H9 (cell line): ENCODE data around the gene PUM2. TPM values are rescaled to one million over a fixed set of nuclear protein-coding genes. Genes with fewer than 3 reads are reported as not detected.

Experiments
- DNase-seq: peaks from one replicate; pipeline ENCODE4 v3.0.0-alpha.2; 2017
- H2AFZ ChIP-seq: one replicate; pipeline ENCODE4 v1.6.1; 2013; ENCODE audit warnings: mild to moderate bottlenecking, low read length, control low read depth, moderate library complexity
- H2AK5ac ChIP-seq: 2 replicates; pipeline ENCODE4 v1.6.1; 2013; ENCODE audit warnings: low read length, control low read depth, mixed read lengths; ENCODE audit not compliant: insufficient read length
- H2BK120ac ChIP-seq: one replicate; pipeline ENCODE4 v1.6.1; 2013; ENCODE audit warnings: low read depth, mild to moderate bottlenecking, low read length, control low read depth, inconsistent platforms; ENCODE audit not compliant: poor library complexity, severe bottlenecking
- H2BK12ac ChIP-seq: 2 replicates; pipeline ENCODE4 v1.6.1; 2013; ENCODE audit warnings: low read length, control low read depth, mixed read lengths, low read depth; ENCODE audit not compliant: insufficient read length
- H2BK15ac ChIP-seq: 2 replicates; pipeline ENCODE4 v1.6.1; 2013; ENCODE audit warnings: low read depth, low read length, control low read depth
- H2BK20ac ChIP-seq: one replicate; pipeline ENCODE4 v1.6.1; 2013; ENCODE audit warnings: low read depth, mild to moderate bottlenecking, low read length, control low read depth, inconsistent platforms; ENCODE audit not compliant: poor library complexity, severe bottlenecking
- H2BK5ac ChIP-seq: 2 replicates; pipeline ENCODE4 v1.6.1; 2013; ENCODE audit warnings: low read length, control low read depth, mixed read lengths; ENCODE audit not compliant: insufficient read length
- H3K14ac ChIP-seq: 2 replicates; pipeline ENCODE4 v1.6.1; 2013; ENCODE audit warnings: low read length, control low read depth; ENCODE audit not compliant: insufficient read depth
- H3K18ac ChIP-seq: 2 replicates; pipeline ENCODE4 v1.6.1; 2013; ENCODE audit warnings: low read depth, mild to moderate bottlenecking, mixed read lengths, low read length, control low read depth; ENCODE audit not compliant: insufficient read length
- H3K23ac ChIP-seq: 2 replicates; pipeline ENCODE4 v1.6.1; 2013; ENCODE audit warnings: low read length, control low read depth, mixed read lengths, low read depth; ENCODE audit not compliant: insufficient read length
- H3K23me2 ChIP-seq: 2 replicates; pipeline ENCODE4 v1.6.1; 2013; ENCODE audit warnings: low read depth, mild to moderate bottlenecking, mixed read lengths, low read length, control low read depth; ENCODE audit not compliant: insufficient read length, poor library complexity, severe bottlenecking
- H3K27ac ChIP-seq: 2 replicates; pipeline ENCODE4 v1.5.1; 2013; ENCODE audit warnings: low read length, control low read depth, mixed read lengths, low read depth; ENCODE audit not compliant: insufficient read length
- H3K27me3 ChIP-seq: 2 replicates; pipeline ENCODE4 v1.6.1; 2013; ENCODE audit warnings: low read length, control low read depth, inconsistent platforms; ENCODE audit not compliant: insufficient read depth
- H3K4ac ChIP-seq: 2 replicates; pipeline ENCODE4 v1.6.1; 2013; ENCODE audit warnings: low read depth, mild to moderate bottlenecking, control low read depth, inconsistent platforms, low read length, moderate library complexity
- H3K4me1 ChIP-seq: 2 replicates; pipeline ENCODE4 v1.6.1; 2013; ENCODE audit warnings: low read length, control low read depth, inconsistent platforms; ENCODE audit not compliant: insufficient read depth
- H3K4me2 ChIP-seq: 2 replicates; pipeline ENCODE4 v1.6.1; 2013; ENCODE audit warnings: low read length, control low read depth, mixed read lengths; ENCODE audit not compliant: insufficient read length, insufficient read depth
- H3K56ac ChIP-seq: 2 replicates; pipeline ENCODE4 v1.6.1; 2013; ENCODE audit warnings: low read depth, mild to moderate bottlenecking, mixed read lengths, low read length, control low read depth; ENCODE audit not compliant: insufficient read length
- H3K79me1 ChIP-seq: 2 replicates; pipeline ENCODE4 v1.6.1; 2013; ENCODE audit warnings: low read depth, mild to moderate bottlenecking, moderate library complexity, low read length, control low read depth, inconsistent platforms; ENCODE audit not compliant: insufficient read depth, poor library complexity, severe bottlenecking
- H3K79me2 ChIP-seq: 2 replicates; pipeline ENCODE4 v1.6.1; 2013; ENCODE audit warnings: low read length, control low read depth, inconsistent platforms; ENCODE audit not compliant: insufficient read depth
- H3K9ac ChIP-seq: 2 replicates; pipeline ENCODE4 v1.6.1; 2013; ENCODE audit warnings: low read length, control low read depth, mixed read lengths; ENCODE audit not compliant: insufficient read length; ENCODE audit errors: extremely low read depth
- H3K9me3 ChIP-seq: one replicate; pipeline ENCODE4 v1.6.1; 2013; ENCODE audit warnings: low read depth, low read length, inconsistent platforms; ENCODE audit not compliant: control insufficient read depth
- H3T11ph ChIP-seq: one replicate; pipeline ENCODE4 v1.6.1; 2013; ENCODE audit warnings: mild to moderate bottlenecking, low read length, control low read depth, inconsistent platforms
- H4K20me1 ChIP-seq: one replicate; pipeline ENCODE4 v1.6.1; 2013; ENCODE audit not compliant: control insufficient read depth, insufficient read length, insufficient read depth
- H4K5ac ChIP-seq: 2 replicates; pipeline ENCODE4 v1.6.1; 2013; ENCODE audit warnings: low read depth, mild to moderate bottlenecking, mixed read lengths, low read length, control low read depth; ENCODE audit not compliant: insufficient read length
- H4K8ac ChIP-seq: replicated peaks from 2 replicates; pipeline ENCODE4 v1.6.1; 2013; ENCODE audit warnings: low read length, control low read depth, mixed read lengths, low read depth; ENCODE audit not compliant: insufficient read length
- H4K91ac ChIP-seq: 2 replicates; pipeline ENCODE4 v1.6.1; 2013; ENCODE audit warnings: low read depth, mild to moderate bottlenecking, moderate library complexity, mixed read lengths, low read length, control low read depth; ENCODE audit not compliant: insufficient read length
- H3K27ac Mint-ChIP-seq, 3 experiments: 2 replicates in 2 of 3; 3 replicates in 1 of 3; pipeline ENCODE4 v1.8.0; 2020 to 2021; ENCODE audit warnings: mixed read lengths in 3 of 3, mild to moderate bottlenecking in 1 of 3, moderate library complexity in 1 of 3
- H3K27me3 Mint-ChIP-seq: 2 replicates; pipeline ENCODE4 v1.8.0; 2021; ENCODE audit warnings: low read depth, mild to moderate bottlenecking, moderate library complexity, mixed read lengths
- H3K36me3 Mint-ChIP-seq, 3 experiments: 2 replicates in 2 of 3; 3 replicates in 1 of 3; pipeline ENCODE4 v1.8.0; 2020 to 2021; ENCODE audit warnings: low read depth in 3 of 3, mixed read lengths in 3 of 3; ENCODE audit not compliant: insufficient read depth in 1 of 3
- H3K4me1 Mint-ChIP-seq, 2 experiments: 2 replicates each; pipeline ENCODE4 v1.8.0; 2020; ENCODE audit warnings: mixed read lengths in 2 of 2
- H3K4me3 Mint-ChIP-seq, 2 experiments: 2 replicates in 1 of 2; 3 replicates in 1 of 2; pipeline ENCODE4 v1.8.0; 2020 to 2021; ENCODE audit warnings: mild to moderate bottlenecking in 2 of 2, mixed read lengths in 2 of 2, moderate library complexity in 1 of 2
- H3K9me3 Mint-ChIP-seq, 2 experiments: 2 replicates in 1 of 2; 3 replicates in 1 of 2; pipeline ENCODE4 v1.8.0; 2020; ENCODE audit warnings: mild to moderate bottlenecking in 2 of 2, mixed read lengths in 2 of 2, moderate library complexity in 1 of 2
- WGBS: extraction: QIAGEN DNeasy Blood & Tissue Kit; methylation state at CpG from one replicate; pipeline ENCODE4 v1.1.7; 2013; ENCODE audit warnings: missing lambda C conversion rate, low lambda C conversion rate, mixed read lengths; ENCODE audit not compliant: insufficient read length; ENCODE audit errors: extremely low coverage; 5-methylcytosine and 5-hydroxymethylcytosine counted together
- total RNA-seq: library from RNA; stranded (reverse); gene quantifications from 2 replicates; pipeline ENCODE4 v1.2.1, GENCODE V29; 2021
- TF ChIP-seq, protein P1 (sequence below): fragments of 200-600 bp; sonication (generic); conservative IDR thresholded peaks from 3 replicates; pipeline ENCODE4 v1.8.0; 2021; ENCODE audit warnings: antibody characterized with exemption, mild to moderate bottlenecking

PUM2 gene
- total RNA-seq, 1 experiment from 2014 or later, result 96.6 TPM

DNA sequence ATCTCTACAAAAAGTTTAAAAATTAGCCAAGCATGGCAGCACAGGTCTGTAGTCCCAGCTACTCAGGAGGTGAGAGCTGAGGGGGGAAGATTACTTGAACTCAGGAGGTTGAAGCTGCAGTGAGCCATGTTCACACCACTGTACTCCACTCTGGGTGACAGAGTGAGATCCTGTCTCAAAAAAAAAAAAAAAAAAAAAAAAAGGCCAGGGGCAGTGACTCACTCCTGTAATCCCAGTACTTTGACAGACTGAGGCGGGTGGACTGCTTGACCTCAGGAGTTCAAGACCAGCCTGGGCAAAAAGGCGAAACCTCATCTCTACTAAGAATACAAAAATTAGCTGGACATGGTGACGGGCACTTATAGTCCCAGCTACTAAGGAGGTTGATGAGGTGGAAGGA lies 37.0 kb downstream of the PUM2 start:
- Histone ChIP-seq H3K23ac (no peak overlapping the region), H2BK12ac (no peak overlapping the region), H3K9ac (no peak overlapping the region), H3K27ac (no peak overlapping the region), H3K4me2 (no peak overlapping the region), H3K79me1 (peaks cover 6% of the 10 kb centered on the region), H2BK20ac (no peak overlapping the region), H2BK15ac (no peak overlapping the region), H2AFZ (no peak overlapping the region), H4K91ac (no peak overlapping the region), H3K4ac (no peak overlapping the region), H3K18ac (no peak overlapping the region), H3K14ac (no peak overlapping the region), H2BK5ac (no peak overlapping the region), H3K4me1 (peaks cover 3% of the 10 kb centered on the region; the same call in 1 of the 2 replicates), H3K79me2 (peaks cover 1% of the 10 kb centered on the region; the same call in 1 of the 2 replicates), H3K56ac (no peak overlapping the region), H4K8ac (no peak overlapping the region), H2BK120ac (no peak overlapping the region), H3K27me3 (no peaks in the 10 kb centered on the region), H4K20me1 (no peaks in the 10 kb centered on the region), H4K5ac (no peak overlapping the region), H2AK5ac (no peak overlapping the region), H3T11ph (no peak overlapping the region), H3K9me3 (no peaks in the 10 kb centered on the region), H3K23me2 (no peaks in the 10 kb centered on the region)
- DNase-seq, result no peak
- WGBS, result no CpG with 5 or more reads among the region's 3 CpGs
- TF ChIP-seq, protein P1, sequence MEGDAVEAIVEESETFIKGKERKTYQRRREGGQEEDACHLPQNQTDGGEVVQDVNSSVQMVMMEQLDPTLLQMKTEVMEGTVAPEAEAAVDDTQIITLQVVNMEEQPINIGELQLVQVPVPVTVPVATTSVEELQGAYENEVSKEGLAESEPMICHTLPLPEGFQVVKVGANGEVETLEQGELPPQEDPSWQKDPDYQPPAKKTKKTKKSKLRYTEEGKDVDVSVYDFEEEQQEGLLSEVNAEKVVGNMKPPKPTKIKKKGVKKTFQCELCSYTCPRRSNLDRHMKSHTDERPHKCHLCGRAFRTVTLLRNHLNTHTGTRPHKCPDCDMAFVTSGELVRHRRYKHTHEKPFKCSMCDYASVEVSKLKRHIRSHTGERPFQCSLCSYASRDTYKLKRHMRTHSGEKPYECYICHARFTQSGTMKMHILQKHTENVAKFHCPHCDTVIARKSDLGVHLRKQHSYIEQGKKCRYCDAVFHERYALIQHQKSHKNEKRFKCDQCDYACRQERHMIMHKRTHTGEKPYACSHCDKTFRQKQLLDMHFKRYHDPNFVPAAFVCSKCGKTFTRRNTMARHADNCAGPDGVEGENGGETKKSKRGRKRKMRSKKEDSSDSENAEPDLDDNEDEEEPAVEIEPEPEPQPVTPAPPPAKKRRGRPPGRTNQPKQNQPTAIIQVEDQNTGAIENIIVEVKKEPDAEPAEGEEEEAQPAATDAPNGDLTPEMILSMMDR, result no peak
- H3K4me3 Mint-ChIP-seq, result no peak overlapping the region
- H3K4me1 Mint-ChIP-seq, result peaks cover 14 to 25% of the 10 kb centered on the region in 2 experiments
- H3K36me3 Mint-ChIP-seq, result peaks cover 34 to 66% (median 62%) of the 10 kb centered on the region in 3 experiments
- H3K27me3 Mint-ChIP-seq, result no peaks in the 10 kb centered on the region
- H3K9me3 Mint-ChIP-seq, result no peaks in the 10 kb centered on the region
- peak overlapping the region in 2 of 3 experiments; percentile 91 to 95; a peak in 4 of 7 replicates for H3K27ac Mint-ChIP-seq
